ENCODE data around the gene NTSR2.

NTSR2 gene

DNA sequence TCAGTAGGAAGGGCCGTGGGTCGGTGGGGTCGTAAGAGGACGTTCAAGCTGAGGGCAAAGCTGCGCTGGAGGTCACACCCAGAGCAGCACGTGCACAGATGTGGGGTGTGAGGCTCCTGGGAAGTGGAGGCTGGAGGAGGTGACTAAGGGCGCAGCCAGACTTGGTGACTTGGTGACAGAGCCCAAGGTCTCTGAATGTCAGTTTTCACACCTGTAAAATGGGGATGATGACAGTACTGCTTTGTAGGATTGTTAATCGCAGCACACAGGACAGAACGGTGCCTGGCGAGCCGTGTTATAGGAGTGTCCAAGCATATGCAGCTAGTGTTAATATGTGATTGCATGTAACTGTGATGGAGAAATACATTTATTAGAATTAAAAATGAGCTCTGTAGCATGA is 40.8 kb downstream of the NTSR2 start:
- no peak for DNase-seq (ENCODE audit: low read depth, low spot score)

DNA sequence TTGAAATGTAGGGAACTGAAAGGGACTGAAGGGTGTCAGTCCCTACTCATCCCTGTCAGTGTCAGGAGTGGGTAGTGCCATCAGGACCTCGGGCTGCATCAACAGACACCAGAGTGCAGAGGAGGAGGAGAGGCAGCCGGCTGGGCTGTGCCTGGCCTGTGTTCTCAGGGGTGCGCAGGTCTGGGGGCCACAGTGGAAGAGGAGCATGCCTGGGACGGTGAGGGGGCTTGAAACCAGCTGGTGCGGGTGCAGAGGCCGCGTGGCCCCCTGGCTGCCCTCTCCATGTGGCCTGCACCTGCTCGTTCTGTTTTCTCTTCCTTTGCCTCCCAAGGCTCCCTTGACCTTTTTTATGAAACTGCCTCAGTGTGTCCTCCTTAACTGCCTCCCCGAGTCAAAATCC is 41.3 kb downstream of the NTSR2 start:
- DNase-seq (ENCODE audit: low read depth, low spot score), result no peak

GRCh38 chr2:11625671-11626070 is 44.3 kb downstream of the NTSR2 start:
- DNase-seq (ENCODE audit: low read depth, low spot score), result no peak

DNA sequence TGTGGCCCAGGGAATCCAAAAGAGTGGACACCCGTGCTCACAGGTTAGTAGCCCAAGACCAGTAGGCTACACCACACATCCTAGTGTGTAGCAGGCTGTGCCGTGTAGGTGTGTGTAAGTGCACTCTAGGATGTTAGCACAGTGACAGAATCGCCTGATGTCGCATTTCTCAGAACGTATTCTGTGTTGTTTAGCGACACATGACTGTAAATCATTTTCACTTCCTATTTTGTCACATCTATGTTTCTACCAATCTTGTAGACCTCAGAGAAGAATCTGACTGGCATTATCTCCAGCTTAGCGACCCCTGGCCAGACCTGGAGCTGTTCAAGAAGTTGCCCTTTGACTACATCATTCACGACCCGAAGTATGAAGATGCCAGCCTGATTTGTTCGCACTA is 45.1 kb downstream of the NTSR2 start:
- DNase-seq (ENCODE audit: low read depth, low spot score), result no peak

DNA sequence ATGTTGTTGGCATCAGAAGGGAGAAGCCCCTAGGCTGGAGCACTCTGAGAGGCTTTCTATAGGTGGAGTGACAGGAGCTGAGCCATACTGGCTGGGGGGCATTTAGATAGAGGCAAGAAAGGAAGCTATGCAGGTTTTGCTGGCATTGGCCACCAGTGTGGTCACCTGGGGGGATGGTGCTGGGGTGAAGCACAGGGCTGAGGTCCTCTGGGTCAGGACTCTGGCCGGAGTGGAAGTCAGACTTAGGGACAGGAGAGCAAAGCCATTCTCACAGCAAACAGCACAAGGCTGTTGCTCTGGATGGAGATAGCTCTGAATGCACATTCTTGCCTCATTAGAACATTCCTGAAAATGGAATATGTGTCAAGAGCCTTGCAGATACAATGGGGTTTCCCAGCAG is 47.4 kb downstream of the NTSR2 start:
- DNase-seq (ENCODE audit: low read depth, low spot score), result no peak

GRCh38 chr2:11621410-11621809 is 48.6 kb downstream of the NTSR2 start:
- no peak for DNase-seq (ENCODE audit: low read depth, low spot score)

- no peak for DNase-seq (ENCODE audit: low read depth, low spot score)
These were observed 51.3 kb downstream of the NTSR2 start for GRCh38 chr2:11618708-11619062.

DNA sequence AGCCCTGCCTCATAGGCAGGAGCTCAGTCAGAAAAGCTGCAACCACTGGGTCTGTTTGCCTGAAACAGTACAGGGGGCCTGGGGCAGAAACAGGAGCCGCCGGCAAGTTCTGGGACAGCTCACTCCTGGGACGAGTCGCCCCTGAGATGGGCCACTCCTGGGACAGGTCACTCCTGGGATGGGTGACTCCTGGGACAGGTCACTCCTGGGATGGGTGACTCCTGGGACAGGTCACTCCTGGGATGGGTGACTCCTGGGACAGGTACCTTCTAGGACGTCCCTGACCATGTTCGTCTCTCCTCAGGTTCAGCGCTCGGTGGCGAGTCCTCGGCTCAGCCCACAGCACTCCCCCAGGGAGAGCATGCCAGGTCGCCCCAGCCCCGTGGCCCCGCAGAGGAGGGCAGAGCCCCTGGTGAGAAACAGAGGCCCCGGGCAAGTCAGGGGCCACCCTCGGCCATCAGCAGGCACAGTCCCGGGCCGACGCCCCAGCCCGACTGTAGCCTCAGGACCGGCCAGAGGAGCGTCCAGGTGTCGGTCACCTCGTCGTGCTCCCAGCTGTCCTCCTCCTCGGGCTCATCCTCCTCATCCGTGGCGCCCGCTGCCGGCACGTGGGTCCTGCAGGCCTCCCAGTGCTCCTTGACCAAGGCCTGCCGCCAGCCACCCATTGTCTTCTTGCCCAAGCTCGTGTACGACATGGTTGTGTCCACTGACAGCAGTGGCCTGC is 51.8 kb downstream of the NTSR2 start:
- no peak for DNase-seq (ENCODE audit: low read depth, low spot score)

- no peak for DNase-seq (ENCODE audit: low read depth, low spot score)
These were observed 52.5 kb downstream of the NTSR2 start for GRCh38 chr2:11617527-11617926.

DNA sequence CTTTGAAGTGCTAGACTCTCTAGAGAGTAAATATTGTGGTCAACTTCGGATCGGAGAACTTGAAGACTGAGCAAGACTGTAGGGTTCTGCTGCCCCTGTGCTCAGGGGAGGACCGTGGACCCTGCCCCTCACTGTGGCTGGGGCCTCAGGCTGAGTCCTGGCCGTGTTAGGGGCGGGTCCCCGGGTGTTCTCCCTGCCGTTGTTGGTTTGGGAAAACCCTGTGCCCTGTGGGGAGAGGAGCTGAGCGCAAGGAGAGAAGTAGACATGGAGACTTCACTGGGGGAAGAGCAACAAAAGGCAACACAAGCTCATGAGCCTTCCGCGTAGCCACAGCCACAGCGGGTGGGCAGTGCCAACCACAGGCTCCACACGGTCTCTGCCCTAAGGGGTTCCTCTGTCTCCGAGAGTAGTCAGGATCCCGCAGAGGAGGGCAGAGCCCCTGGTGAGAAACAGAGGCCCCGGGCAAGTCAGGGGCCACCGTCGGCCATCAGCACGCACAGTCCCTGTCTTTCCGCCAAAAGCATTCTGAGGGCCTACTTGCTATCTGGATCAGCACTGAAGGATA is 53.1 kb downstream of the NTSR2 start:
- no peak for DNase-seq (ENCODE audit: low read depth, low spot score)

GRCh38 chr2:11616097-11616687 is 53.8 kb downstream of the NTSR2 start:
- DNase-seq (ENCODE audit: low read depth, low spot score), result no peak

DNA sequence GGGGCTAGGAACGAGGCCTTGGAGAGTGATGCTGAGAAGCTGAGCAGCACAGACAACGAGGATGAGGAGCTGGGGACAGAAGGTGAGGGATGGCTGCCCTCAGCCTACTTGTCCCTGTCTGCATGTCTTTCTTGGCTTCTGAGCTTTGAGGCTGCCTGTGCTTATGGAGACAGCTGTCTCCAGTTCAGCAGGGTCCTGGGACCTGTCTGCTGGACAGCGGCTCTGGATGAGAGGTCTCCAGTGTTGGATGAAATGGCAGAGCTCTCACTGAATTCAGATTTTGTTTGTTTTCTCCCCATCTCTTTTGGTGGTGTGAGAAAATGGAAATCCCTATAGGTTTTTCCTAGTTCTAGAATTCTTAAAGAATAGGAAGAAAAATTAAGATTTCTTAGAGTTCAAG is 54.8 kb downstream of the NTSR2 start:
- no peak for DNase-seq (ENCODE audit: low read depth, low spot score)

GRCh38 chr2:11613297-11613696 is 56.7 kb downstream of the NTSR2 start:
- no peak for DNase-seq (ENCODE audit: low read depth, low spot score)

DNA sequence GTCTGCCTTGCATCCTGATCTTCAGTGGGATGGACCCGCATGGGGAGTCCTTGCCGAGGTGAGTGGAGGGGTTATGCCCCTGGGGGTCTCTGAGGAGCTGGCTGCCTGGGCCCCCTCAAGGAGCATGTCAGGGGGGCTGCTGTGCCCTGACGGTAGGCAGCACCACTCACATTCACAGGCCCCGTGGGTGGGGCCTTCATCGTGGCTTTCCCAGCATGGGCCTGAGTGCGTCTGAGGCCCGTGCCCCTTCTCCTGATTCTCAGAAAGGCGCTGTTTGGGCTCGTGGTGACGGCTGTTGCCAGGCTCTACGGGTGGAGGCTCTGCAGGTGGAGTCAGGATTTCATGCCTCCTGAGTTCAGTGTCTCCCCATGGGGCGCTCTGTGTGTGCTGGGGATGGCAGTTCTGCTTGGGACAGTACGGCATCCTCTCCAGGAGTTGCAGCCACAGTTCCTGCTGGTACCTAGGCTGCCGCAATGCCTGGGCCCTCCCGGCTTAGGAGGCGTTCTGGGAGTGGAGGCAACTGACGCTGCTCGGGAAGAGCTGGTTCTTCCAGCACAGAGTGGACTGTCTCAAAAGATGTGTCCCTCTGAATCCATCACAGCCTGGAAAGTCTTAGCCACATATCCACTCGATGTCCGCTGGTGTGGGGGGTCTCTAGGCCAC is 57.3 kb downstream of the NTSR2 start:
- no peak for DNase-seq (ENCODE audit: low read depth, low spot score)

- no peak for DNase-seq (ENCODE audit: low read depth, low spot score)
These were observed 58.7 kb downstream of the NTSR2 start for GRCh38 chr2:11611251-11611650.

GRCh38 chr2:11610624-11611242 is 59.3 kb downstream of the NTSR2 start:
- no peak for DNase-seq (ENCODE audit: low read depth, low spot score)

Measured in iPS DF 19.7 (cell line).